ENCODE measurements around the gene TMEM203. TPM values are rescaled to one million over a fixed set of nuclear protein-coding genes. Genes with fewer than 3 reads are reported as not detected.

TMEM203 gene
- polyA plus RNA-seq, 1 donor = 33.1 TPM

- no peak overlapping the region for H3K4me3 ChIP-seq (ENCODE audit: low read length)
- H3K36me3 ChIP-seq (ENCODE audit: control insufficient read depth, insufficient read depth, low read length) = peaks cover 71% of the 10 kb centered on the region
- DNase-seq = no peak
- H3K9me3 ChIP-seq (ENCODE audit: control insufficient read depth, low read depth, low read length) = no peaks in the 10 kb centered on the region
- WGBS (ENCODE audit: insufficient coverage, low lambda C conversion rate) = no CpG with 5 or more reads among the region's 6 CpGs
- no peaks in the 10 kb centered on the region for H3K27me3 ChIP-seq (ENCODE audit: control insufficient read depth, insufficient read depth, low read length)
- H3K4me1 ChIP-seq (ENCODE audit: control insufficient read depth, insufficient read depth, low read length) = peaks cover 36% of the 10 kb centered on the region
- H3K27ac ChIP-seq (ENCODE audit: low read length) = no peak overlapping the region
Measured at GRCh38 chr9:137186385-137186784, 19.1 kb downstream of the TMEM203 start.

- no peak for DNase-seq
- WGBS (ENCODE audit: insufficient coverage, low lambda C conversion rate) = no CpG with 5 or more reads among the region's 19 CpGs
- peaks cover 71% of the 10 kb centered on the region for H3K36me3 ChIP-seq (ENCODE audit: control insufficient read depth, insufficient read depth, low read length)
- no peak overlapping the region for H3K4me3 ChIP-seq (ENCODE audit: low read length)
- no peaks in the 10 kb centered on the region for H3K27me3 ChIP-seq (ENCODE audit: control insufficient read depth, insufficient read depth, low read length)
- no peak overlapping the region for H3K27ac ChIP-seq (ENCODE audit: low read length)
- peaks cover 32% of the 10 kb centered on the region for H3K4me1 ChIP-seq (ENCODE audit: control insufficient read depth, insufficient read depth, low read length)
- no peaks in the 10 kb centered on the region for H3K9me3 ChIP-seq (ENCODE audit: control insufficient read depth, low read depth, low read length)
Measured at GRCh38 chr9:137185921-137186320, 19.5 kb downstream of the TMEM203 start.

DNA sequence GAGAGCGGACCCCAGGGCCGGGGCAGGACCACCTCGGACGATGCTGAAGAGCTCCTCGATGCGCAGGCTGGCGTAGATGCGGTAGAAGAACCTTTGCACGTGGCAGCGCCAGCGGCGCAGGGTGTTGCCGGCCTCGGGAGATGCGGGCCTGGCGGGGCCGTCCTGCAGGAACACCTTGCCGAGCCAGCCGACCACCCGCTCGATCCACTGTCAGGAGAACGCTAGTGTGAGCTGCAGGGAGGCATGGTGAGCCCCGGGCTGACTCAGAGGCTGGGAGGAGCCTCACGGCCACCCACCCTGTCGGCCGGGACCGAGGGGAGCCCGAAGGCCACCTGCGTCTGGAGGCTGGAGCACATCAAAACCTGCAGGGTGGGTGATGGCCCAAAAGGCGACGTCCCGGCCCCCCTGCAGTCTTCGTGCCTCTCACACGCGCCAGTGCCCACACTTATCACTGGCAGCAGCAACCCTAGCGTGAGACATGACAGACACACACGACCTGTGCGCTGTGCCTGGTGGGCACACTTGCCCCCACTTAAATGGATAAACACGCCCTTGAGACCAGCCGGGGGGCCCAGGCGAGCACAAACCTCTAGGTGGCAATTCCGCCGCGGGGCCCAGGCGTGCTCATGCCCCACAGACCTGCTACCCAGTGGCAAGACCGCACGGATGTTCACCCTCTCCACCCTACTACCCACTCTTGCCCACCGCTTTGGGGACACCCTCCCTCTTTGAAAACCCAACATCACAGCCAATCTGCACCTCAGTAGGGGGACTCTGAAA, 20.4 kb downstream of the TMEM203 start:
- WGBS (ENCODE audit: insufficient coverage, low lambda C conversion rate) = no CpG with 5 or more reads among the region's 48 CpGs
- Histone ChIP-seq H3K27me3 (ENCODE audit: control insufficient read depth, insufficient read depth, low read length) (no peaks in the 10 kb centered on the region), H3K9me3 (ENCODE audit: control insufficient read depth, low read depth, low read length) (no peaks in the 10 kb centered on the region), H3K4me3 (ENCODE audit: low read length) (no peak overlapping the region), H3K27ac (ENCODE audit: low read length) (no peak overlapping the region), H3K36me3 (ENCODE audit: control insufficient read depth, insufficient read depth, low read length) (peaks cover 71% of the 10 kb centered on the region), H3K4me1 (ENCODE audit: control insufficient read depth, insufficient read depth, low read length) (peaks cover 24% of the 10 kb centered on the region)
- no peak for DNase-seq

GRCh38 chr9:137183980-137184595, 21.4 kb downstream of the TMEM203 start:
- Histone ChIP-seq H3K4me1 (ENCODE audit: control insufficient read depth, insufficient read depth, low read length) (peaks cover 16% of the 10 kb centered on the region), H3K36me3 (ENCODE audit: control insufficient read depth, insufficient read depth, low read length) (peaks cover 76% of the 10 kb centered on the region), H3K9me3 (ENCODE audit: control insufficient read depth, low read depth, low read length) (no peaks in the 10 kb centered on the region), H3K27ac (ENCODE audit: low read length) (no peak overlapping the region), H3K27me3 (ENCODE audit: control insufficient read depth, insufficient read depth, low read length) (no peaks in the 10 kb centered on the region), H3K4me3 (ENCODE audit: low read length) (no peak overlapping the region)
- WGBS (ENCODE audit: insufficient coverage, low lambda C conversion rate) = no CpG with 5 or more reads among the region's 27 CpGs
- no peak for DNase-seq

DNA sequence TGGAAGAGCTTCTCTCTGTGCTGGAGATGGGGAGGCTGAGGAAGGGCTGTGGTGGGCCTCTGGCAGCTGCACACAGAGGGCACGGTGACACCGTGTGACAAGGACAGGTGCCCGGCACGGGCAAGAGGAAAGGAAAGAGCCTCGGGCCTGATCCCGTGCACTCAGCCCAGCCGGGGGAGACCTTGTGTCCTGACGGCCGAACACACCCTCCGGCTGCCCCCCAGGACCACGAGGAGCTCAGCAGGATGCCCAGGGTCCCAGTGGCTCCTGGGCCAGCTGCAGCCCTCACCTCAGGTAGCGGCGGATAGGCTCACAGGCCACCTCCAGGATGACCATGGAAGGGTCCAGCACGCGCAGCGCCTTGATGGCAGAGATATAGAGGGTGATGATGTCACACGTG, 22.6 kb downstream of the TMEM203 start:
- no CpG with 5 or more reads among the region's 17 CpGs for WGBS (ENCODE audit: insufficient coverage, low lambda C conversion rate)
- no peak overlapping the region for H3K27ac ChIP-seq (ENCODE audit: low read length)
- no peaks in the 10 kb centered on the region for H3K27me3 ChIP-seq (ENCODE audit: control insufficient read depth, insufficient read depth, low read length)
- no peak overlapping the region for H3K4me3 ChIP-seq (ENCODE audit: low read length)
- H3K36me3 ChIP-seq (ENCODE audit: control insufficient read depth, insufficient read depth, low read length) = peaks cover 87% of the 10 kb centered on the region
- H3K9me3 ChIP-seq (ENCODE audit: control insufficient read depth, low read depth, low read length) = no peaks in the 10 kb centered on the region
- peaks cover 16% of the 10 kb centered on the region for H3K4me1 ChIP-seq (ENCODE audit: control insufficient read depth, insufficient read depth, low read length)
- DNase-seq = no peak

DNA sequence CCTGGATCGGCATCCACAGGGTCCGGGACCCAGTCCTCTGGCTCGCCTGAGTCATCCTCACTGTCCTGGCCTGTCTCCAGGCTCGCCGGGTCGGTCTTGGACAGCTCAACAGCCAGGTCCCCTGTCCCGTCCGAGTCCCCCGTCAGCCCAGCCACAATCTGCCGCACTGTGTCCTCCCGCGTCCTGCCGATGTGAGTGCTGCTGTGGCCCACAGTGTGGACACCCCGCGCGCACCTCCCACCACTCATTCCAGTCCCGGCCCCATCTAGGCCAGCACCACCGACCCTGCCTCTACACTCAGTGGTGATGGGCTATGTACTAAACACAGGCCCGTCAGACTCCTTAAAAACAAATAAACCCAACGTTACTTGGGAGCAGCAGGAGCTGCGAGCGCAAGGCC, 23.8 kb downstream of the TMEM203 start:
- no peak overlapping the region for H3K4me3 ChIP-seq (ENCODE audit: low read length)

DNA sequence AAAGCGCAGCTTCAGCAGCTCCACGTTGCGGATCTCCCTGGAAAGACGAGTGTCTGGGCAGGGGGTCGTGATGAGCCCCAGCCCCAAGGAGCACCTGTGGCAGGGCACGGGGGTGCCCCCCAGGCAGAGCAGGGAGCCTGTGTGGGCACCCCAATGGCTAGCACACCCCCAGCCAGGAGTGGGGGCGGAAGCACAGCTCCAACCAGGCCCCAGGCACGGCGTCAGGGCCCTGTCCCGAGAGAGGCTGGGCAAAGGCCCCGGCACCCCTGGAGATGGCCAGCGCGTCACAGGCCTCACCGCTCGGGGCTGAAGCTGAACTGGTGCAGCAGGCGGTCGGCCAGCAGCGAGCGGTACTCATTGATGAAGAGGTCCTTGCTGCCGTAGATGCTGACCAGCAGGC, 25.0 kb downstream of the TMEM203 start:
- Histone ChIP-seq H3K27ac (ENCODE audit: low read length) (no peak overlapping the region), H3K4me1 (ENCODE audit: control insufficient read depth, insufficient read depth, low read length) (peaks cover under 1% of the 10 kb centered on the region), H3K4me3 (ENCODE audit: low read length) (no peak overlapping the region), H3K9me3 (ENCODE audit: control insufficient read depth, low read depth, low read length) (no peaks in the 10 kb centered on the region), H3K27me3 (ENCODE audit: control insufficient read depth, insufficient read depth, low read length) (no peaks in the 10 kb centered on the region), H3K36me3 (ENCODE audit: control insufficient read depth, insufficient read depth, low read length) (peaks cover 73% of the 10 kb centered on the region)
- no CpG with 5 or more reads among the region's 20 CpGs for WGBS (ENCODE audit: insufficient coverage, low lambda C conversion rate)
- DNase-seq = no peak

More for the DNA sequence above, 23.8 kb downstream of the TMEM203 start:
- no peak for DNase-seq
- Histone ChIP-seq H3K4me1 (ENCODE audit: control insufficient read depth, insufficient read depth, low read length) (peaks cover 5% of the 10 kb centered on the region), H3K36me3 (ENCODE audit: control insufficient read depth, insufficient read depth, low read length) (peaks cover 84% of the 10 kb centered on the region), H3K9me3 (ENCODE audit: control insufficient read depth, low read depth, low read length) (no peaks in the 10 kb centered on the region), H3K27ac (ENCODE audit: low read length) (no peak overlapping the region), H3K27me3 (ENCODE audit: control insufficient read depth, insufficient read depth, low read length) (no peaks in the 10 kb centered on the region)
- WGBS (ENCODE audit: insufficient coverage, low lambda C conversion rate) = no CpG with 5 or more reads among the region's 22 CpGs

GRCh38 chr9:137179761-137180160, 25.7 kb downstream of the TMEM203 start:
- DNase-seq = no peak
- no CpG with 5 or more reads among the region's 17 CpGs for WGBS (ENCODE audit: insufficient coverage, low lambda C conversion rate)
- Histone ChIP-seq H3K27ac (ENCODE audit: low read length) (no peak overlapping the region), H3K27me3 (ENCODE audit: control insufficient read depth, insufficient read depth, low read length) (peaks cover 5% of the 10 kb centered on the region), H3K4me3 (ENCODE audit: low read length) (no peak overlapping the region), H3K36me3 (ENCODE audit: control insufficient read depth, insufficient read depth, low read length) (peaks cover 66% of the 10 kb centered on the region), H3K4me1 (ENCODE audit: control insufficient read depth, insufficient read depth, low read length) (peaks cover 5% of the 10 kb centered on the region), H3K9me3 (ENCODE audit: control insufficient read depth, low read depth, low read length) (peaks cover 6% of the 10 kb centered on the region)

DNA sequence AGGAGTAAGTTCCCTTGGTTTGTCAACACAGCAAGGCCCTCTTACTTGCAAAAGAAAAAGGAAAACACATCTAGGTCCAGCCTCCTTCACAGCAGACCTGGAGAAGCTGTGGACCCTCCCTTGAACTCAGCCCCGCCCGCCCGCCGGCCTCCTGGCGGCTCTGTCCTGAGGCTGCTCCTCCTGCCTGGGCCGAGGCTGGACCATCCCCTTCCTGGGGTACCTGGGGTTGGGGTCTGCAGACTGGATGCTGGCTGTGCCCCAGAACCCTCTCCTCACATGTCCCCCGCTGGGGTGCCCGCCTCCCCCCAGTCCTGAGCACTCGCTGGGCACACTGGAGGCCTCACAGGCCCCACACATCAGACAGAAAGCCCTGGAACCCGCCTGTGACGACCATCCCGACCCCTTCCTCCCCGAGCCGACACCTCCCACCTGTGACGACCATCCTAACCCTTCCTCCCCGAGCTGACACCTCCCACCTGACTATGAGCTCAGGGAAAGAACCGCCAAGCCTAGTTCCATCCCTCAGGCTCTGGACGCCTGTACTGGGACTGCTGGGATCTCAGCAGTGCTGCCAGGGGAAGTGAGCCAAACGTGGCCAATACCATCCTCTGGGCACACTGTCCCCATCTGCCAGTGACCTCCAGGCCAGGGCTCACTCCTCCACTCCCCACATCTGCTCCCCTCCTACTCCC, 26.4 kb downstream of the TMEM203 start:
- Histone ChIP-seq H3K9me3 (ENCODE audit: control insufficient read depth, low read depth, low read length) (peaks cover 6% of the 10 kb centered on the region), H3K27me3 (ENCODE audit: control insufficient read depth, insufficient read depth, low read length) (peaks cover 8% of the 10 kb centered on the region), H3K27ac (ENCODE audit: low read length) (no peak overlapping the region), H3K36me3 (ENCODE audit: control insufficient read depth, insufficient read depth, low read length) (peaks cover 59% of the 10 kb centered on the region), H3K4me1 (ENCODE audit: control insufficient read depth, insufficient read depth, low read length) (peaks cover 5% of the 10 kb centered on the region), H3K4me3 (ENCODE audit: low read length) (no peak overlapping the region)
- no CpG with 5 or more reads among the region's 19 CpGs for WGBS (ENCODE audit: insufficient coverage, low lambda C conversion rate)
- no peak for DNase-seq

DNA sequence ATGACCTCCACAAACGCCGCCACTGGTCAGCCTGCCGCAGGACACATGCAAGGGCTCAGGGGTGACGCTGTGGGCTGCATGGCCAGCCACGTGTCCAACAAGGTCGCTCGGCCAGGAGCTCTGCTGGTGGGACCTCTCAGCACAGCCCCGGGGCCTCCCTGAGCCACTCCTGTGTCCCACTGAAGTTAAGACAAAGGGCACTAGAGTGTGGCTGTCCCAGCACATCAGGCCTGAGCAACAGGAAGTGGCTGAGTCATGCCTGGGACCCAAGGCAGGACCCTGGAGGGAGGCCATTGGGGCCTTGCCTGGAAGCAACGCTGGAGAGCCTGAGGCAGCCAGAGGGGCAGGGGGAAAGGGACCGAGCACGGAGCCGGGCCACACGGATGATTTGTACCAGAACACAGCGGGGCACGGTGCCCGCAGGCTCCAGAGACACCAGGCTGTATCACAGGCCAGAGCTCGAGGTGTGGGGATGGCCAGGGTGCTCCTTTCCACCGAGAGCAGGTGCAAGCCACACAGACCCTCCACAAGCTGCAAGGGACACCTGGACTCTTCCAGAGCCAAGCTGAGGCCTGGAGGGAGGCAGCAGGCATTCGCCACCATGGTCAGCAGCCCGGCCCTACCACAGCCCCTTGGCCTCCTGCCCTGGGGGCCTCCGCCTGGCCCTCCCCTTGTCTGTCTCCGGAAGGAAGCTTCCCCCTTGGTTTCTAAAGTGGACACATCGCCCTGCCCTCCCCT, 27.1 kb downstream of the TMEM203 start:
- H3K9me3 ChIP-seq (ENCODE audit: control insufficient read depth, low read depth, low read length) = peaks cover 6% of the 10 kb centered on the region
- H3K36me3 ChIP-seq (ENCODE audit: control insufficient read depth, insufficient read depth, low read length) = peaks cover 52% of the 10 kb centered on the region

More for the DNA sequence above, 27.1 kb downstream of the TMEM203 start:
- peaks cover 13% of the 10 kb centered on the region for H3K27me3 ChIP-seq (ENCODE audit: control insufficient read depth, insufficient read depth, low read length)
- no peak for DNase-seq
- peaks cover 5% of the 10 kb centered on the region for H3K4me1 ChIP-seq (ENCODE audit: control insufficient read depth, insufficient read depth, low read length)
- no peak overlapping the region for H3K27ac ChIP-seq (ENCODE audit: low read length)
- no peak overlapping the region for H3K4me3 ChIP-seq (ENCODE audit: low read length)
- no CpG with 5 or more reads among the region's 23 CpGs for WGBS (ENCODE audit: insufficient coverage, low lambda C conversion rate)
